ENCODE data around the gene SETBP1.

The SETBP1 gene

GRCh38 chr18:44938720-44939665, 258.3 kb downstream of the SETBP1 start:
- DNase-seq (ENCODE audit: low spot score) = no peak

- no peak for DNase-seq (ENCODE audit: low spot score)
Measured at GRCh38 chr18:44941516-44941915, 260.8 kb downstream of the SETBP1 start.

- DNase-seq (ENCODE audit: low spot score) = no peak
Measured at GRCh38 chr18:44942073-44942472, 261.4 kb downstream of the SETBP1 start.

GRCh38 chr18:44943311-44943881, 262.7 kb downstream of the SETBP1 start:
- no peak for DNase-seq (ENCODE audit: low spot score)

GRCh38 chr18:44944461-44944860, 263.8 kb downstream of the SETBP1 start:
- DNase-seq (ENCODE audit: low spot score) = no peak

- DNase-seq (ENCODE audit: low spot score) = no peak
Measured at GRCh38 chr18:44945888-44946401, 265.3 kb downstream of the SETBP1 start.

GRCh38 chr18:44946529-44947113, 265.9 kb downstream of the SETBP1 start:
- DNase-seq (ENCODE audit: low spot score) = no peak

GRCh38 chr18:44949967-44950366, 269.3 kb downstream of the SETBP1 start:
- no peak for DNase-seq (ENCODE audit: low spot score)

- no peak for DNase-seq (ENCODE audit: low spot score)
Measured at GRCh38 chr18:44950685-44951195, 270.1 kb downstream of the SETBP1 start.

GRCh38 chr18:44951748-44952147, 271.1 kb downstream of the SETBP1 start:
- no peak for DNase-seq (ENCODE audit: low spot score)

GRCh38 chr18:44954257-44954656, 273.6 kb downstream of the SETBP1 start:
- no peak for DNase-seq (ENCODE audit: low spot score)

GRCh38 chr18:44955825-44956224, 275.1 kb downstream of the SETBP1 start:
- no peak for DNase-seq (ENCODE audit: low spot score)

- DNase-seq (ENCODE audit: low spot score) = no peak
Measured at GRCh38 chr18:44957025-44957424, 276.3 kb downstream of the SETBP1 start.

- DNase-seq (ENCODE audit: low spot score) = no peak
Measured at GRCh38 chr18:44957461-44957860, 276.8 kb downstream of the SETBP1 start.

GRCh38 chr18:44958040-44958439, 277.4 kb downstream of the SETBP1 start:
- no peak for DNase-seq (ENCODE audit: low spot score)

GRCh38 chr18:44958455-44958854, 277.8 kb downstream of the SETBP1 start:
- DNase-seq (ENCODE audit: low spot score) = no peak

- no peak for DNase-seq (ENCODE audit: low spot score)
Measured at GRCh38 chr18:44959013-44959412, 278.3 kb downstream of the SETBP1 start.

GRCh38 chr18:44960580-44960979, 279.9 kb downstream of the SETBP1 start:
- DNase-seq (ENCODE audit: low spot score) = no peak

GRCh38 chr18:44961288-44961995, 280.8 kb downstream of the SETBP1 start:
- no peak for DNase-seq (ENCODE audit: low spot score)

GRCh38 chr18:44967599-44967998, 286.9 kb downstream of the SETBP1 start:
- DNase-seq (ENCODE audit: low spot score) = no peak

- no peak for DNase-seq (ENCODE audit: low spot score)
Measured at GRCh38 chr18:44968336-44968735, 287.6 kb downstream of the SETBP1 start.

GRCh38 chr18:44969214-44969795, 288.6 kb downstream of the SETBP1 start:
- DNase-seq (ENCODE audit: low spot score) = no peak
